ENCODE measurements around the gene GALNT11.
A peak's percentile ranks its signal among the peaks of the same experiment; 100 is the strongest.
"Not testable (repeated sequence)": the region's sequence is repeated elsewhere in the genome, so short reads cannot be mapped to it uniquely, and the experiment has no call there.

GALNT11 gene

GRCh38 chr7:152025077-152025936 lies at the start of gene GALNT11:
Gene GALNT11, plus strand, starts transcription at chr7:152025674. Its CDS starts 68,554 bp downstream, at chr7:152094228.
- intact Hi-C loops (cut with DNase I) = no loop called here
- DNase-seq = peak; percentile 47 to 93 (median 82)

- intact Hi-C loops (cut with DNase I) = no loop called here
- DNase-seq = no peak
These were observed 46.9 kb upstream of the GALNT11 start for GRCh38 chr7:151978616-151979015.

GRCh38 chr7:151981223-151981622 lies 44.3 kb upstream of the GALNT11 start:
- intact Hi-C loops (cut with DNase I) = no loop called here
- DNase-seq = no peak

- DNase-seq = no peak
- intact Hi-C loops (cut with DNase I) = no loop called here
These were observed 42.7 kb upstream of the GALNT11 start for GRCh38 chr7:151982806-151983205.

- intact Hi-C loops (cut with DNase I) = no loop called here
These were observed 40.9 kb upstream of the GALNT11 start for GRCh38 chr7:151984612-151985011.

GRCh38 chr7:151987748-151988529 lies 37.5 kb upstream of the GALNT11 start:
- no peak for DNase-seq
- intact Hi-C loops (cut with DNase I) = no loop called here

More at GRCh38 chr7:151984612-151985011, 40.9 kb upstream of the GALNT11 start:
- DNase-seq = no peak

GRCh38 chr7:151992375-151992774 lies 33.1 kb upstream of the GALNT11 start:
- DNase-seq = peak in 38 of 42 donors; percentile 9 to 67 (median 38)
- intact Hi-C loops (cut with DNase I) = no loop called here

GRCh38 chr7:151993977-151994676 lies 31.3 kb upstream of the GALNT11 start:
- intact Hi-C loops (cut with DNase I) = no loop called here
- peak; percentile 62 to 97 (median 86) for DNase-seq

- intact Hi-C loops (cut with DNase I) = no loop called here
- no peak for DNase-seq
These were observed 25.9 kb upstream of the GALNT11 start for GRCh38 chr7:151999424-152000090.

GRCh38 chr7:152000191-152000590 lies 25.3 kb upstream of the GALNT11 start:
- intact Hi-C loops (cut with DNase I) = no loop called here
- no peak for DNase-seq

- no peak for DNase-seq
- intact Hi-C loops (cut with DNase I) = no loop called here
These were observed 19.1 kb upstream of the GALNT11 start for GRCh38 chr7:152006336-152006735.

GRCh38 chr7:152011860-152012259 lies 13.6 kb upstream of the GALNT11 start:
- no peak for DNase-seq
- intact Hi-C loops (cut with DNase I) = no loop called here

GRCh38 chr7:152013230-152013629 lies 12.2 kb upstream of the GALNT11 start:
- intact Hi-C loops (cut with DNase I) = no loop called here
- DNase-seq = no peak

GRCh38 chr7:152013974-152014373 lies 11.5 kb upstream of the GALNT11 start:
- no peak for DNase-seq
- intact Hi-C loops (cut with DNase I) = no loop called here

GRCh38 chr7:152014722-152015121 lies 10.8 kb upstream of the GALNT11 start:
- intact Hi-C loops (cut with DNase I) = no loop called here
- no peak for DNase-seq

- DNase-seq = no peak
- intact Hi-C loops (cut with DNase I) = no loop called here
These were observed 9.9 kb upstream of the GALNT11 start for GRCh38 chr7:152015600-152015999.

GRCh38 chr7:152016947-152017346 lies 8.5 kb upstream of the GALNT11 start:
- intact Hi-C loops (cut with DNase I) = no loop called here

GRCh38 chr7:152017683-152018082 lies 7.8 kb upstream of the GALNT11 start:
- DNase-seq; intact Hi-C loops (cut with DNase I): not testable (repeated sequence)

More at GRCh38 chr7:152016947-152017346, 8.5 kb upstream of the GALNT11 start:
- no peak for DNase-seq

- DNase-seq; intact Hi-C loops (cut with DNase I): not testable (repeated sequence)
These were observed 3.7 kb upstream of the GALNT11 start for GRCh38 chr7:152021740-152022139.

Data from head of caudate nucleus (tissue), 42 donors.